ENCODE measurements around the gene DHRSX.
"Not testable (repeated sequence)": the region's sequence is repeated elsewhere in the genome, so short reads cannot be mapped to it uniquely, and the experiment has no call there.

DHRSX gene

DNA sequence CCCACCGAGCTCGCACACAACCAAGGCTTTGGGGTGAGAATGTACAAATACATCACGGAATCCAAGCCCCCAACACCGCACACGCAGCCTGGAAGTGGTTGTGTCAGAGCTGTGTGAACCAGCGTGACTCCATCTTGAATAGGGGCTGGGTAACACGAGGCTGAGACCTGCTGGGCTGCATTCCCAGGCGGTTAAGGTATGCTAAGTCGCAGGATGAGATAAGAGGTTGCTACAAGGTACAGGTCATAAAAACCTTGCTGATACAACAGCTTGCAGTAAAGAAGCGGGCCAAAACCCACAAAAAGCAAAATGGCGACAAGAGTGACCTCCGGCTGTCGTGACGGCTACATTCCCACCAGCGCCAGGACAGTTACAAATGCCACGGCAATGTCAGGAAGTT is 258.4 kb downstream of the DHRSX start:
- no peak for DNase-seq

DNA sequence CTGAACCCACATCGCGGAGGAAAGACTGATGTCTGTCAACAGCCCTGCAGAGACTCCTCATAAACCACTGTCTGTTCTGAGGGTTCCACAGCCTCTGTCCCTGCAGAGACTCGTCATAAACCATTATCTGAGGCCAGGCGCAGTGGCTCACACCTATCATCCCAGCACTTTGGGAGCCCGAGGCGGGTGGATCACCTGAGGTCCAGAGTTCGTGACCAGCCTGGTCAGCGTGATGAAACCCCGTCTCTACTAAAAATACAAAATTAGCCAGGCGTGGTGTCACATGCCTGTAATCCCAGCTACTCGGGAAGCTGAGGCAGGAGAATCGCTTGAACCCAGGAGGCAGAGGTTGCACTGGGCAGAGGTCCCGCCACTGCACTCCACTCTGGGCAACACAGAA is 259.3 kb downstream of the DHRSX start:
- not testable (repeated sequence) for DNase-seq

DNA sequence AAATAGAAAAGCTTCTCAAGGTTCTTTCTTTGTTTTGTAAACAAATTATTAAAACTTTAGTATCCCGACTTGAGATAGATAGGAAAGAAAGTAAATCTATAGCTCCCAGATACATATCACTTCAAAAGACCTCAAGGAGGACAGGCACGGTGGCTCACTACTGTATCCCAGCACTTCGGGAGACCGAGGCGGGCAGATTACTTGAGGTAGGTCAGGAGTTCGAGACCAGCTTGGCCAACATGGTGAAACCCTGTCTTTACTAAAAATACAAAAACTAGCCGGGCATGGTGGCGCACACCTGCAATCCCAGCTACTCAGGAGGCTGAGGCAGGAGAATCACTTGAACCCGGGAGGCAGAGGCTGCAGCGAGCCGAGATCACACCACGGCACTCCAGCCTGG is 260.0 kb downstream of the DHRSX start:
- DNase-seq, result not testable (repeated sequence)

DNA sequence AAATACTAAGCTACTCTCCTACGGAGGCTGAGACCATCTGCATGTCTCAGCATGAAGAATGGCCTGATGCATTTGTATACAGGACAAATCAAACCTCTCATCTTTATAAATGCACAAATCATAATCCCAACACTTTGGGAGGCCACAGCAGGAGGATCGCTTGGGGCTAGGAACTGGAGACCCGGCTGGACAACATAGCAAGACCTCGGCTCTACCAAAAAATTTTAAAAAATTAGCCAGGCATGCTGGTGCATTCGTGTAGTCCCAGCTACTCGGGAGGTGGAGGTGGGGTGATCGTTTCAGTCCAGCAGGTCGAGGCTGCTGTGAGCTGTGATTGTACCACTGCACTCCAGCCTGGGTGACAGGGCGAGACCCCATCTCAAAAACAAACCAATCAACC is 262.8 kb downstream of the DHRSX start:
- DNase-seq, result no peak

GRCh38 chrX:2231570-2232192 is 269.1 kb downstream of the DHRSX start:
- DNase-seq, result no peak

GRCh38 chrX:2230457-2230856 is 270.3 kb downstream of the DHRSX start:
- DNase-seq, result no peak

DNA sequence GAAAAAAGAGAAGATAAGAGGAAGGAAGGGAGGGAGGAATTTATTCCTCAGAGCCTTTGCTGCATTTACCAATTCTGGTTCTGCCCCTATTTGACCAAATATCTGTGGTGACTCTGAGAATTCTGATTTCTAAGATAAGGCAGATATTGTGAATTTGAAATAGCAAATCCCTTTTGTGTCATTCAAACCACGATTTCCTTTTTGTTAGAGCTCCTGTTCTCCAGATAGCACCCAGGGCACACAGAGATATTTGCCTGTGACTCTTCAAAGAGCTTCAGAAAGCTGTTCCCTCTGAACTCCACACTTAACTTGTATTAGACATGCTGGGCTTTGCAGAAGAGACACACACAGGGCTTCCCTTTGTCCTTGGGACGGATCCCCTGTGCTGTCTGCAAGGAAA is 272.2 kb downstream of the DHRSX start:
- no peak for DNase-seq

DNA sequence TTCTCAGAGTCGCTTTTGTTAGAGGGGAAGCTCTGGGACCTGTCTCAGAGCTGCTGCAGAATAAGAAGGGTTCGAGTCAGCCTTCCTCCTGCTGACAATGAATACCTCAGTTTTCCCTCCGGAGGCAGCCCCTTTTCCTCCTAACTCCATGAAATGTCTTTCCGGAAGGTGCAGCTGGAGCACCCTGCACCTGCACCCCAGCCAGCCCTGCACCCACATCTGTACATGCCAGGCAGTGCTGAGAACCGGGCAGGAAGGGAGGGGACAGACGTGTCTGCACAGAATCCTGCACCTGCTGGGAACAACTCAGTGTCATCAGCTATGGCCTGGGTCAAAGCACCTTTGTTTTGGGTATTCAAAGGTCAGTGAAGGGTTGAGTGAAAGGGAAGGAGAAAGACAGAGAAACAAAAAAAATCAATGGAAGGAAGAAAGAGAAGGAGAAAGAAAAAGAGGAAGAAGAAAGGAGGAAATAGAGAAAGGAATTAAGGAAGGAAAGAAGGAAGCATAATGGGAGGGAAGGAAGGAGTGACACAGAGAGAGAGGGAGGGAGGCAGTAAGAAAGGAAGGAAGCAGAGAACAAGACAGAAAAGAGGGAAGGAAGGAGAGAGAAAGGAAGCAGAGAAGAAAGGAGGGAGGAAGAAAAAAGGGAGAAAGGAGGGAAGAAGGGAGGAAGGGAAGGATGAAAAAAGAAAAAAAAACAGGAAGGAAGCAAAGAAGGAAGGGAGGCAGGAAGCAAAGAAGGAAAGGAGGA is 273.7 kb downstream of the DHRSX start:
- no peak for DNase-seq

DNA sequence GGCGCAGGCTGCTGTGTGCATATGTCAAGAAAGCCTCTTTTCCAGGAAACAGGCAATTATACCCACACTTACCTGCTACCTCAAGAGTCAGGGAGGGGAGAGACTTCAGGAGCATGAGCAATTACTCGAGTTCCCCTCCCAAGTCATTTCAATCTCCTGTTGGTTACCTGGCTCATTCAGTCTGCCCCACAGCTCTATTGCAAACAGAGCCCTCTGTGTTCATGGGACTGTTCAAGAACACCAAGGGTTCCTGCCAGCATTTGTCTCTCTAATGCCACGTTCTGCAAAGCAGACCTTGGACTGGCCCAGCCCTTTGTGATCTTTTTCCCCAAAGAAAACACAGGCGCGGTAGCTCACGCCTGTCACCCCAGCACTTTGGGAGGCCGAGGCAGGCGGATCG is 274.6 kb downstream of the DHRSX start:
- DNase-seq, result no peak

DNA sequence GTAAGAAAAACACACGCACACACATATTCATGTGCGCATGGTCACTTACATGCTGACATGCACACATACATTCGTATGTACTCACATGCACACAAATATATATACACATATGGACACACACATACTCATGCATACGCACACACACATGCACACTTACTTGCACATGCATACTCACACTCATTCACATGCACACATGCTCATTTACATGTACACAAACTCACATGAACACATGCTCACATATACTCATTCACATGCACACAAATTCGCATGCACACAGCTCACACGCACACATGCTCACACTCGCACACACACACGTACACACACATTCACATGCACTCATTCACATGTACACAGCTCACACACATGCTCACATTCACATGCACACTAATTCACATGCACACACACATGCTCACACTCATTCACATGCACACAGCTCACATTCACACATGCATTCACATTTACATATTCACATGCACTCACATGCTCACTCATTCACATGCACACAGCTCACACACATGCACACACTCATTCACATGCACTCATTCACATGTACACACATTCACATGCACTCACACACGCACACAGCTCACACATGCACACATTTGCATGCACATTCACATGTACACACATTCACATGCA is 276.1 kb downstream of the DHRSX start:
- no peak for DNase-seq

GRCh38 chrX:2224161-2224560 is 276.6 kb downstream of the DHRSX start:
- DNase-seq, result no peak

- no peak for DNase-seq
Observed at GRCh38 chrX:2220829-2221567, 279.8 kb downstream of the DHRSX start.

GRCh38 chrX:2220296-2220695 is 280.5 kb downstream of the DHRSX start:
- no peak for DNase-seq

DNA sequence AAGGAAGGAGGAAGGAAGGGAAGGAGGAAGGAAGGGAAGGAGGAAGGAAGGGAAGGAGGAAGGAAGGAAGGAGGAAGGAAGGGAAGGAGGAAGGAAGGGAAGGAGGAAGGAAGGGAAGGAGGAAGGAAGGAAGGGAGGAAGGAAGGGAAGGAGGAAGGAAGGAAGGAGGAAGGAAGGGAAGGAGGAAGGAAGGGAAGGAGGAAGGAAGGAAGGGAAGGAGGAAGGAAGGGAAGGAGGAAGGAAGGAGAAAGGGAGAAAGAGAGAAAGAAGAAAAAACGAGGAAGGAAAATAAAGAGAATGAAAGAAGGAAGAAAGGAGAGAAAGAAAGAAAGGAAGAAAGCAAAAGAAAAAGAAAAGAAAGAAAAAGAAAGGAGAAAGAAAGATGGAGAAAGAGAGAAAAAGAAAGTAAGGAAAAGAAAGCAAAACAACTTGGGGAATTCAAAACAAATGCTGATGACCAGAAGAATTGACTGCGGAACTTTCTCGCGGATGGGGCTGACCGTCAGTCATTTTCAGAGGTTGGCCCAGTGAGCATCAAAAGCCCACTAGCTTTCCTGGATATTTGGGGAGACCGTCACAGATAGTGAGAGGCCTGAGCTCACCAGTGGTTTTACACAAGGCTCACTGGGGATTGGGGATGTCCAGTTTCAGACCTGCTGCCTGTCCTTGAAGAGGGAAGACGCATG is 286.5 kb downstream of the DHRSX start:
- not testable (repeated sequence) for DNase-seq

GRCh38 chrX:2211667-2212066 is 289.1 kb downstream of the DHRSX start:
- DNase-seq, result not testable (repeated sequence)

DNA sequence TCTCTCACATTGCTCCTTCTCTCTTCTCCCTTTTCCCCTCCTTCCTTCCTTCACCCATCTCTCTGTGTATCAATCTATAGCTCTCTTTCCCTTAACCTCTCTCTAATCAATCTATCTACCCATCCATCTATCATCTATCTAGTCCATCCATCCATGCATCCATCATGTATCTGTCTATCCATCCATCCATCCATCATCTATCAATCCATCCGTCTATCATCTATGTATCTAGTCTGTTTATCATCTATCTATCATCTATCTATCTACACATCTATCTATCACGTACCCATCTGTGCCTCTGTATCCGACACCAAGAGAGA is 307.5 kb downstream of the DHRSX start:
- no peak for DNase-seq

GRCh38 chrX:2192584-2193272 is 308.0 kb downstream of the DHRSX start:
- DNase-seq, result no peak

- DNase-seq, result no peak
Observed at GRCh38 chrX:2188840-2189239, 311.9 kb downstream of the DHRSX start.

GRCh38 chrX:2188330-2188792 is 312.4 kb downstream of the DHRSX start:
- no peak for DNase-seq

DNA sequence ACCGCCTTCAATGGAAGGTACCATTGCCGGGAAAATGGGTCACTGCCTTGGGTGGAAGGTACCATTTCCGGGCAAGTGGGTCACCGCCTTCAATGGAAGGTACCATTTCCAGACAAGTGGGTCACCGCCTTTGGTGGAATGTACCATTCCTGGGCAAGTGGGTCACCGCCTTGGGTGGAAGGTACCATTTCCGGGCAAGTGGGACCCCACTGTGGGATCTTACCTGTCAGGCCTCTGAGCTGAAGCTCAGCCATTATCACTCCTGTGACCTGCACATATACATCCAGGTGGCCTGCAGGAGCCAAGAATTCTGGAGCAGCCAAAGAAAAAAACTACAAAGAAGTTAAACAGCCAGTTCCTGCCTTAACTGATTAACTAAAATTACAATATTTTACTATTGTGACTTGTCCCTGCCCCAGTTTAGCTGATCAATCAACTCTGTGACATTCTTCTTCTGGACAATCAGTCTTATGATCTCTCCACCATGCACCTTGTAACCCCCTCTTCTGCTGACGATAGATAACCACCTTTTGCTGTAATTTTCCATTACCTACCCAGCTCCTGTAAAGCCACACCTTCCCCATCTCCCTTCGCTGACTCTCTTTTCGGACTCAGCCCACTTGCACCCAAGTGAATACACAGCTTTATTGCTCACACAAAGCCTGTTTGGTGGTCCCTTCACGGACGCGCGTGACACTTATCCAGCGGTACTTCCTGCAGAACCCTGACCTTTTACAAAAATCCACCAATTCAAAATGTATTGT is 313.2 kb downstream of the DHRSX start:
- no peak for DNase-seq

- DNase-seq, result no peak
Observed at GRCh38 chrX:2185341-2186082, 315.3 kb downstream of the DHRSX start.
